RPMI7951 (cell line): ENCODE results near the gene PDCD4. TPM values are rescaled to one million over a fixed set of nuclear protein-coding genes. Genes with fewer than 3 reads are reported as not detected.

ENCODE experiments used
- DNase-seq: peaks from one replicate; pipeline ENCODE4 v3.0.0-alpha.2; 2012; ENCODE audit warnings: low read depth
- total RNA-seq: library from RNA; depleted of rRNA; stranded (reverse); fragments of >200 nt; shearing (Covaris generic); gene quantifications from 2 replicates; pipeline ENCODE4 v1.2.3, GENCODE V29; 2014

The PDCD4 gene
- total RNA-seq, 1 experiment from 2014 or later: 15.5 TPM

GRCh38 chr10:110842326-110842904, 29.3 kb upstream of the PDCD4 start:
- no peak for DNase-seq

- no peak for DNase-seq
These were observed 28.7 kb upstream of the PDCD4 start for GRCh38 chr10:110843031-110843430.

- DNase-seq: no peak
These were observed 27.7 kb upstream of the PDCD4 start for GRCh38 chr10:110843796-110844616.

GRCh38 chr10:110844617-110844881, 27.2 kb upstream of the PDCD4 start:
- DNase-seq: no peak

- DNase-seq: no peak
These were observed 26.5 kb upstream of the PDCD4 start for GRCh38 chr10:110845192-110845755.

GRCh38 chr10:110845756-110846620, 25.7 kb upstream of the PDCD4 start:
- DNase-seq: no peak

GRCh38 chr10:110847374-110847773, 24.4 kb upstream of the PDCD4 start:
- no peak for DNase-seq

GRCh38 chr10:110848106-110848505, 23.6 kb upstream of the PDCD4 start:
- DNase-seq: no peak

- DNase-seq: no peak
These were observed 21.6 kb upstream of the PDCD4 start for GRCh38 chr10:110850099-110850498.

- DNase-seq: peak; percentile 42
These were observed 20.6 kb upstream of the PDCD4 start for GRCh38 chr10:110851020-110851612.

GRCh38 chr10:110852255-110852896, 19.4 kb upstream of the PDCD4 start:
- DNase-seq: no peak

- DNase-seq: no peak
These were observed 18.8 kb upstream of the PDCD4 start for GRCh38 chr10:110852947-110853346.

- DNase-seq: no peak
These were observed 17.7 kb upstream of the PDCD4 start for GRCh38 chr10:110853921-110854605.

- no peak for DNase-seq
These were observed 14.2 kb upstream of the PDCD4 start for GRCh38 chr10:110857265-110858171.

GRCh38 chr10:110858297-110858934, 13.3 kb upstream of the PDCD4 start:
- DNase-seq: no peak

- DNase-seq: no peak
These were observed 12.3 kb upstream of the PDCD4 start for GRCh38 chr10:110859206-110859972.

GRCh38 chr10:110859973-110860376, 11.8 kb upstream of the PDCD4 start:
- peak; percentile 57 for DNase-seq

GRCh38 chr10:110860576-110861241, 11.0 kb upstream of the PDCD4 start:
- DNase-seq: no peak
